Neural cell (in vitro differentiated cells): Measurements from ENCODE around the gene NCOR1. TPM values are rescaled to one million over a fixed set of nuclear protein-coding genes. Genes with fewer than 3 reads are reported as not detected.

Experiments used
- H2AFZ ChIP-seq: fragments of 200-600, 300-800 bp; sonication (generic), shearing (Covaris generic); 2 replicates; pipeline ENCODE4 v1.6.0; 2014; ENCODE audit warnings: low read depth, mild to moderate bottlenecking, antibody characterized with exemption, low read length, moderate library complexity
- H3F3A ChIP-seq: fragments of 200-600 bp; shearing (Covaris generic); 2 replicates; pipeline ENCODE4 v1.6.1; 2016; ENCODE audit warnings: mild to moderate bottlenecking, moderate library complexity, mixed read lengths, antibody characterized with exemption, low read length; ENCODE audit not compliant: insufficient read depth, poor library complexity, severe bottlenecking
- H3K27ac ChIP-seq: fragments of 200-600, 300-800 bp; sonication (generic), shearing (Covaris generic); 2 replicates; pipeline ENCODE4 v1.5.1; 2014; ENCODE audit warnings: mild to moderate bottlenecking, low read length, moderate library complexity
- H3K27me3 ChIP-seq: fragments of 300-800, 200-600 bp; sonication (generic), shearing (Covaris generic); 2 replicates; pipeline ENCODE4 v1.6.0; 2014; ENCODE audit warnings: mild to moderate bottlenecking, low read depth, low read length, moderate library complexity; ENCODE audit not compliant: insufficient read depth
- H3K36me3 ChIP-seq: fragments of 300-800, 200-600 bp; sonication (generic), shearing (Covaris generic); 2 replicates; pipeline ENCODE4 v1.5.1; 2014; ENCODE audit warnings: mild to moderate bottlenecking, antibody characterized with exemption, low read length, moderate library complexity; ENCODE audit not compliant: insufficient read depth
- H3K4me2 ChIP-seq: fragments of 300-800, 200-600 bp; sonication (generic), shearing (Covaris generic); 2 replicates; pipeline ENCODE4 v1.6.0; 2014; ENCODE audit warnings: mild to moderate bottlenecking, low read length
- H3K4me3 ChIP-seq: fragments of 300-800, 200-600 bp; sonication (generic), shearing (Covaris generic); 2 replicates; pipeline ENCODE4 v1.5.1; 2014; ENCODE audit warnings: mild to moderate bottlenecking, low read length, moderate library complexity
- H3K79me2 ChIP-seq: fragments of 200-600 bp; shearing (Covaris generic); replicated peaks from 2 replicates; pipeline ENCODE4 v1.6.0; 2014; ENCODE audit warnings: mild to moderate bottlenecking, low read length, moderate library complexity; ENCODE audit not compliant: insufficient read depth
- H3K9ac ChIP-seq: fragments of 300-800, 200-600 bp; sonication (generic), shearing (Covaris generic); 2 replicates; pipeline ENCODE4 v1.6.1; 2016; ENCODE audit warnings: mild to moderate bottlenecking, low read length, mixed read lengths
- H3K9me2 ChIP-seq: fragments of 200-600 bp; shearing (Covaris generic); 2 replicates; pipeline ENCODE4 v1.6.1; 2016; ENCODE audit warnings: mild to moderate bottlenecking, low read length, mixed read lengths; ENCODE audit not compliant: insufficient read depth
- H3K9me3 ChIP-seq: fragments of 200-600, 300-800 bp; sonication (generic), shearing (Covaris generic); 2 replicates; pipeline ENCODE4 v1.6.1; 2016; ENCODE audit warnings: mild to moderate bottlenecking, mixed run types, low read length, moderate library complexity, mixed read lengths
- H4K20me1 ChIP-seq: fragments of 200-600 bp; shearing (Covaris generic); 2 replicates; pipeline ENCODE4 v1.6.1; 2016; ENCODE audit warnings: mild to moderate bottlenecking, mixed run types; ENCODE audit not compliant: insufficient read depth
- CTCF ChIP-seq: fragments of 450-650 bp; IDR thresholded peaks from 2 replicates; pipeline ENCODE4 v1.5.1; 2014; ENCODE audit warnings: antibody characterized with exemption, mild to moderate bottlenecking, moderate library complexity; ENCODE audit not compliant: poor library complexity, severe bottlenecking
- EP300 ChIP-seq: fragments of 450-650 bp; conservative IDR thresholded peaks from 2 replicates; pipeline ENCODE4 v1.6.1; 2014; ENCODE audit warnings: antibody characterized with exemption, mild to moderate bottlenecking, moderate library complexity; ENCODE audit not compliant: poor library complexity, severe bottlenecking
- EZH2 ChIP-seq: fragments of 200-600, 300-800 bp; shearing (Covaris generic), sonication (generic); IDR thresholded peaks from 2 replicates; pipeline ENCODE4 v1.6.1; 2014; ENCODE audit warnings: antibody characterized with exemption, low read length, borderline replicate concordance, mild to moderate bottlenecking; ENCODE audit not compliant: insufficient read depth, poor library complexity, severe bottlenecking
- MXI1 ChIP-seq: fragments of 450-650 bp; conservative IDR thresholded peaks from 2 replicates; pipeline ENCODE4 v1.6.1; 2014; ENCODE audit warnings: antibody characterized with exemption, mild to moderate bottlenecking; ENCODE audit not compliant: poor library complexity, severe bottlenecking
- POLR2AphosphoS5 ChIP-seq: IDR thresholded peaks from 2 replicates; pipeline ENCODE4 v1.6.1; 2012
- RAD21 ChIP-seq: fragments of 450-650 bp; conservative IDR thresholded peaks from 2 replicates; pipeline ENCODE4 v1.6.1; 2014; ENCODE audit warnings: antibody characterized with exemption, mild to moderate bottlenecking, moderate library complexity
- REST ChIP-seq: IDR thresholded peaks from 2 replicates; pipeline ENCODE4 v1.6.1; 2012; ENCODE audit warnings: borderline replicate concordance
- SMC3 ChIP-seq: fragments of 450-650 bp; conservative IDR thresholded peaks from 2 replicates; pipeline ENCODE4 v1.6.1; 2014; ENCODE audit warnings: antibody characterized with exemption, mild to moderate bottlenecking, moderate library complexity; ENCODE audit not compliant: poor library complexity
- TAF1 ChIP-seq: IDR thresholded peaks from 2 replicates; pipeline ENCODE4 v1.6.1; 2012; ENCODE audit warnings: low read depth
- polyA plus RNA-seq: library from polyadenylated mRNA; depleted of rRNA; stranded (reverse); fragments of >200 nt; gene quantifications from 2 replicates; pipeline ENCODE4 v1.2.3, GENCODE V29; 2014

NCOR1 gene
- polyA plus RNA-seq, 1 donor from 2014 or later, result 26.9 TPM

GRCh38 chr17:16214190-16215001 lies 938 bp downstream of the NCOR1 start:
- peak overlapping the region; percentile 68 for H2AFZ ChIP-seq
- H4K20me1 ChIP-seq, result no peaks in the 10 kb centered on the region

GRCh38 chr17:16212793-16213192 lies 2.5 kb downstream of the NCOR1 start:
- no peaks in the 10 kb centered on the region for H3K36me3 ChIP-seq
- no peaks in the 10 kb centered on the region for H3K9me2 ChIP-seq
- H3K27ac ChIP-seq, result no peak overlapping the region
- no peak overlapping the region for H3K4me2 ChIP-seq
- peaks cover 5% of the 10 kb centered on the region for H3F3A ChIP-seq
- H3K27me3 ChIP-seq, result no peaks in the 10 kb centered on the region
- peak overlapping the region; percentile 95 for H3K4me3 ChIP-seq
- H3K79me2 ChIP-seq, result peaks cover 63% of the 10 kb centered on the region
- H4K20me1 ChIP-seq, result no peaks in the 10 kb centered on the region
- no peaks in the 10 kb centered on the region for H3K9me3 ChIP-seq
- H3K9ac ChIP-seq, result no peak overlapping the region
- TF ChIP-seq RAD21, result no peak
- TF ChIP-seq EP300, result no peak
- no peak for TF ChIP-seq EZH2
- no peak for TF ChIP-seq TAF1
- no peak for TF ChIP-seq MXI1
- no peak for TF ChIP-seq REST
- no peak for TF ChIP-seq POLR2AphosphoS5
- H2AFZ ChIP-seq, result no peak overlapping the region

More at GRCh38 chr17:16214190-16215001, 938 bp downstream of the NCOR1 start:
- peak overlapping the region; percentile 90 for H3K27ac ChIP-seq
- TF ChIP-seq TAF1 (no peak), MXI1 (no peak), EP300 (no peak), SMC3 (no peak), RAD21 (no peak), EZH2 (no peak), CTCF (no peak), POLR2AphosphoS5 (no peak)
- H3K79me2 ChIP-seq, result peaks cover 58% of the 10 kb centered on the region
- H3K4me3 ChIP-seq, result peak overlapping the region; percentile 95
- no peaks in the 10 kb centered on the region for H3K9me2 ChIP-seq
- H3K9ac ChIP-seq, result peak overlapping the region; percentile 91
- H3K9me3 ChIP-seq, result no peaks in the 10 kb centered on the region
- H3F3A ChIP-seq, result peaks cover 5% of the 10 kb centered on the region
- no peaks in the 10 kb centered on the region for H3K27me3 ChIP-seq
- H3K36me3 ChIP-seq, result no peaks in the 10 kb centered on the region
- peak overlapping the region; percentile 72 for H3K4me2 ChIP-seq
